GM12864 (cell line): ENCODE results near the gene KCNJ4.

Experiments used
- DNase-seq: peaks from one replicate; pipeline ENCODE4 v3.0.0-alpha.2; 2011; ENCODE audit warnings: low read depth
- H3K4me3 ChIP-seq: 2 replicates; pipeline ENCODE4 v1.5.1; 2011; ENCODE audit warnings: mild to moderate bottlenecking, low read depth, low read length, control low read depth
- TF ChIP-seq, protein P1 (sequence below): IDR thresholded peaks from 2 replicates; pipeline ENCODE4 v1.5.1; 2011; ENCODE audit warnings: low read depth, mild to moderate bottlenecking, moderate library complexity, low read length, control low read depth, inconsistent platforms; ENCODE audit errors: missing control alignments

KCNJ4 gene

DNA sequence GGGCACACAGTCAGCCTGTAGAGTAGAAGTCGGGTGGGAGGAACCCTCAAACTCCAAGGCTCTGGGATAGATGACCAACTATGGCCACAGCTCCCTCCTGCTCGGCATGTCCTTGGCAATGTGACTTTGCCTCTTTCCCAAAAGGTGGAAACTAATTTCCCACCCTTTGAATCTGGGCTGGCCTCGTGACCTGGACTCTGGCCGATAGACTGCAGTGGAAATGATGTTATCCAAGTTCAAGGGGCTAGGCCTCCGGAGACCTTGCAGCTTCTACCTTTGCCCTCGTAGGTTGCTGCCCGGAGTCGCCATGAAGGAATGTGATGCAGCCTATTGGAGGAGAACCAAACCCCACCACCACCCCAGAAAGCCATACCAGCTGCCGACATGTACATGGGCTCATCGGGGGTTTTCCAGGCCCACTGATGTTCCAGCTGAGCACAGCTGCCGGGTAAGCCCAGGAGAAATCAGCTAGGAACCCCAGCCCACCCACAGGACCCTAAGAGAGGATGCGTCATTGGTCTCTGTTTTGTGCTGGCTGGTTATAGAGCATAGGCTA lies 30.4 kb downstream of the KCNJ4 start:
- no peak overlapping the region for H3K4me3 ChIP-seq
- TF ChIP-seq, protein P1, sequence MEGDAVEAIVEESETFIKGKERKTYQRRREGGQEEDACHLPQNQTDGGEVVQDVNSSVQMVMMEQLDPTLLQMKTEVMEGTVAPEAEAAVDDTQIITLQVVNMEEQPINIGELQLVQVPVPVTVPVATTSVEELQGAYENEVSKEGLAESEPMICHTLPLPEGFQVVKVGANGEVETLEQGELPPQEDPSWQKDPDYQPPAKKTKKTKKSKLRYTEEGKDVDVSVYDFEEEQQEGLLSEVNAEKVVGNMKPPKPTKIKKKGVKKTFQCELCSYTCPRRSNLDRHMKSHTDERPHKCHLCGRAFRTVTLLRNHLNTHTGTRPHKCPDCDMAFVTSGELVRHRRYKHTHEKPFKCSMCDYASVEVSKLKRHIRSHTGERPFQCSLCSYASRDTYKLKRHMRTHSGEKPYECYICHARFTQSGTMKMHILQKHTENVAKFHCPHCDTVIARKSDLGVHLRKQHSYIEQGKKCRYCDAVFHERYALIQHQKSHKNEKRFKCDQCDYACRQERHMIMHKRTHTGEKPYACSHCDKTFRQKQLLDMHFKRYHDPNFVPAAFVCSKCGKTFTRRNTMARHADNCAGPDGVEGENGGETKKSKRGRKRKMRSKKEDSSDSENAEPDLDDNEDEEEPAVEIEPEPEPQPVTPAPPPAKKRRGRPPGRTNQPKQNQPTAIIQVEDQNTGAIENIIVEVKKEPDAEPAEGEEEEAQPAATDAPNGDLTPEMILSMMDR = no peak
- no peak for DNase-seq

DNA sequence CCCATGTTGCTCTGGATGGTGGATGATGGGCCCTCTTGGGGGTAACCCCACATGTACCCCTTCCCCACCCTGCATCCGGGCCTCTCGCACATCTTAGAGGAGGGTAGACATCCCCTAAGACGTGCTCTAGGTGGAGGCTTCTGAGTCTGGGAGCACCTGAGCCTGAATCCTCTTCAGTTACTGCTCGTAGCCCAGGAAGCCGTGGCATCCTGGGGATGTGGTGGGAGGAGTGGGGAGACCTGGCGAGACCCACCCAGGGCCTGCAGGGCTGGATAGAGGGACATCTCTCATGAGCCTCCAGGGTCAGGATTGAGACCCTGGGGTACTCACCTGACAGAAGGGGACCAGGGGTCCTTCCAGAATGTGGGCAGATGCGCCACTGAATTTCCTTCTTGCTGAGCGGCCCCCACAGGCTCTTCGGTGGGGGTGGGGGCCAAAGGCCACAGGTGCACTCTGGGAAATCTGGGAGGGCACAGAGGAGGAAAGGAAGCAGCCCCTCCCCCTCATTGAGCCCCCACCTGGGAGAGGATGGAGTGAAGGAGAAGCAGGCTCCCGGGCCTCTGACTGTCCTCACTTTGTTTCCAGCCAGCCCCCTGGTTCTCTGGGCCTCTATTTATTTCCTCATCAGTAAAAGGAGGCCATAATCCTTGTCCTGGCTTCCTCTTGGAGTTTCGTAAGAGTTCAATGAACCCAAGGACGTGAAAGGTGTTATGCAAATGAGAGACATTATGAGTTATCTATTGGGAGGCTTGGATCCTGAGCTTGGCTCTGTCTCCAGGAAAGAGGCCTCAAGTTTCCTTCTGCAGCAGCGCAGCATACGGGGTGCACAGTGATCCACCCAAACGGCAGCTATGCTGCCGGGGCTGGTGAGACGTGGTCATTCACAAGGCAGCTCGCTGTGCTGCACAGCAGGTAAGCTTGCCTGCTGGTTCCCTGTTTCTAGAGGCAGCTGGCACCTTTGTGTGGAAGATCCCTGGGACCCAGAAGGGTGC lies 31.2 kb downstream of the KCNJ4 start:
- DNase-seq = no peak
- TF ChIP-seq, protein P1 = no peak
- H3K4me3 ChIP-seq = no peak overlapping the region

DNA sequence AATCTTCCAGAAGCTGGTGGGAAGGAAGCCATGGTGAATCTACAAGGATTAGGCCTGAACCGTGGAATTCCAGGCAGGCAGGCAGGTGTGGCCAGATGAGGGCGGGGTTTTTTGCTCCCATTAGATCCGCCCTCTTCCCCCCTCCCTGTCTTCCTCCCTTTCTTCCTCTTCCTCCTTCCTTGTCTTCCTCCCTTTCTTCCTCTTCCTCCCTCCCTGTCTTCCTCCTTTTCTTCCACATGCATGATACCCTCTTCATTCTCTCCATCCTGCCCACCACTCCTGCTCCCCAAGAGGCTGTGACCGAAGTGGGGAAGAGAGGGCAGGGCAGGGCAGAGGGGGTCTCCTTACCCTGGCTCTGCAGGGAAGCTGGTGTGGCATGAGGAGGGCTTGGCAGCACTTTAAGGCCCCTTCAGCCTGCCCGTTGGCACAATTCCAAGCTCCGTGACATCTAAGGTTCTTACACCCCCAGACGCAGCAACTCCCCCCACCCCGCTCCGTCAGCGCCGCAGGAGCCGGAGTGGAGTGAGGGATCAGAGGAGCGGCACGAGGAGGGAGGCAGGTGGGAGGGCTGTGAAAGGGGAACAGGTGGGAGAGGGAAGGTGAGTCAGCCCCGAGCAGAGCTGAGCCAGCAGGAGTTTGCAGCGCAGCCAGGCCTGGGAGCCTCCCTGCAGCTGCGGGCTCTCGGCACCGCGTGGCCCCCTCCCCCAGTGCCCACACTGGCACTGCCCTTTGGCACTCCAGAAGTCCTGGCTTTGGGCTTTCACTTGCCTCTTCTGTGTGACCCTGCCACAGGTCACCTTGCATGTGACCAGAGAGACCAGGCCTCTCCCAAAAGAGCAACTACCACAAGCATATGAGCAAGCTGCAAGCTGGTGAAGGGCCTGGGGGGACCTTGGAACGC lies 32.1 kb downstream of the KCNJ4 start:
- no peak for DNase-seq
- no peak overlapping the region for H3K4me3 ChIP-seq

DNA sequence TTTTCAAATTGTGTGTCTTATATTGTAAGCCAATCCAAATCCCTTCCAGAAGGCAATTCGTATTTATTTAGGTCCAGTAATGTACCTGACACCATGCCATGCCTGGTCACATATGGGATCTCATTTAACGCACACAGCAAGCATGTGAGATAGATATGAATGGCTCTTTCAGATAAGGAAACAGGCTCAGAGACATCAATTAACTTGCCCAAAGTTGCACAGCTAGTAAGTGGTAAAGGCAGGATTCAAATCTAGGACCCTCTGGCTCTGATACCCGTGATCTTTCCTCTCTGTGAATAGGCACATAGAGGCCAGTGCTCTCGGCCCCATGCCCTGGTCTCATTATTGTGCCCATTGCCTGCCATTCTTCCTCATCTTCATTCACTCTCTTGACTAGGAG lies 34.3 kb downstream of the KCNJ4 start:
- DNase-seq = no peak
- H3K4me3 ChIP-seq = no peak overlapping the region
- TF ChIP-seq, protein P1 = no peak

More for the DNA sequence above, 32.1 kb downstream of the KCNJ4 start:
- TF ChIP-seq, protein P1 = no peak

DNA sequence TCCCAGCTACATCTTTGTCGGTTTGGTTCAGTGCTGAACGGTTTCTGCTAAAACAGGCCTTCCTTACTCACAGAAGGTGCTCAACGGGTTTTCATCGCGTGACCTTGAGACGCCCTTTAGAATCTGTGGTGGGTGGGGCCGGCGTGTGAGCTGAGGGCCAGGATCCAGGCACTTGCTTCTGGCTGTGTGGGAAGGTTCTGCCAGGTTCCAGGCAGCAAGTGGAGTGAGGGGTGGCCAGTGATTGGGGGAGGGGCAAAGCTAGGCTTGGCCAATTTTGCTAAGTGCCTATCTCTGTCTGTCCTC lies 35.2 kb downstream of the KCNJ4 start:
- TF ChIP-seq, protein P1 = no peak
- no peak overlapping the region for H3K4me3 ChIP-seq
- no peak for DNase-seq

DNA sequence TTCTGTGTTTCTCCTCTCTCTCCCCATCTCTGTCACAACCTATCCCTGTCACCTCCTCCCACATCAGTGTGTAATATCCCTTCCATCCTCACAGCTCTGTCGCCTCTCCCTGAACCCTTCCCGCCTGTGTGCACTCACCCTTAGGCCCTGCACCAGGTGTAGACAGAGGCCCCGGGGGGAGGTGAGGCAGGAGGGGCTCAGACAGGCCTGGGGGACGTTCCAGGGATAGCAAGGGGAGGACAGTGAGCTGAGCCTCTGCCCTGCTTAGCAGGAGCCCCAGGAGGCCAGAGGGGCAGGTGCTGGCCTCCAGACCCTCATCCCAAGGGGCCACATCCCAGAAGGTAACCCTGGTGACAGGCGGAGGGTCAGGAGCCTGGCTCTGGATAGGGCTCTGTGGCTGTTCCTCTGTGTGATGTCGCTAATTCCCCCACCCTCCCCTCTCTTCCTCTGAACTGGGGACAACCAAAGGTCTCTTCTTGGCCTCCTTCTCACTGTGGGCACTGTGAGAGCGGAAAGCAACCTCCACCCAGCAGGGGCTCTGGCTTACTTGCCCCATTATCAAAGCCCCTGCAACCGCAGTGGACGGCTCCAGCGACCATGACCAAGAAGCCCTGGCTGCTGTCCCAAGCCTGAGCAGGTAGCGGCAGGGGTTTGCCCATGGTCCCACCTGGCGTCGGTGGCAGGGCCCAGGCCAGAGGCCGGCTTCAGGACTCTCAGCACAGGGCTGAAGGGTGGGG lies 35.7 kb downstream of the KCNJ4 start:
- no peak overlapping the region for H3K4me3 ChIP-seq
- TF ChIP-seq, protein P1 = no peak
- no peak for DNase-seq
